BLaER1 treated with 17β-estradiol and CSF1 and Interleukin-3, amounts not matched to agents 10 nM and 100 nM (cell line): ENCODE data around the gene ANK3.

ENCODE experiments used
- H3K27ac ChIP-seq, 11 experiments: shearing (Covaris generic); formaldehyde crosslinking; 2 replicates each; pipeline ENCODE4 v1.8.1; 2022
- H3K27me3 ChIP-seq, 11 experiments: shearing (Covaris generic); formaldehyde crosslinking; 2 replicates each; pipeline ENCODE4 v1.8.1; 2022
- H3K36me3 ChIP-seq, 11 experiments: shearing (Covaris generic); formaldehyde crosslinking; 2 replicates each; pipeline ENCODE4 v1.8.1; 2022
- H3K4me1 ChIP-seq, 10 experiments: shearing (Covaris generic); formaldehyde crosslinking; 2 replicates each; pipeline ENCODE4 v1.8.1; 2022
- H3K4me2 ChIP-seq, 11 experiments: shearing (Covaris generic); formaldehyde crosslinking; 2 replicates each; pipeline ENCODE4 v1.8.1; 2022
- H3K4me3 ChIP-seq, 10 experiments: shearing (Covaris generic); formaldehyde crosslinking; 2 replicates each; pipeline ENCODE4 v1.8.1; 2022
- H3K9ac ChIP-seq, 11 experiments: shearing (Covaris generic); formaldehyde crosslinking; 2 replicates each; pipeline ENCODE4 v1.8.1; 2022
- H3K9me3 ChIP-seq, 11 experiments: shearing (Covaris generic); formaldehyde crosslinking; replicated peaks in 1 of 11; 2 replicates each; pipeline ENCODE4 v1.8.1; 2022
- H4K20me1 ChIP-seq, 11 experiments: shearing (Covaris generic); formaldehyde crosslinking; 2 replicates each; pipeline ENCODE4 v1.8.1; 2022
- Cebpa-rat ChIP-seq, 11 experiments: shearing (Covaris generic); IDR thresholded peaks; 2 replicates each; pipeline ENCODE4 v1.8.1; 2022

The ANK3 gene

GRCh38 chr10:60362461-60362860 is 27.2 kb downstream of the ANK3 start:
- TF ChIP-seq Cebpa-rat (IDR thresholded peaks at IDR 0.05): no peak
- Histone ChIP-seq H3K4me3 (no peak overlapping the region), H3K9ac (no peak overlapping the region), H3K36me3 (no peaks in the 10 kb centered on the region), H3K4me1 (no peaks in the 10 kb centered on the region), H3K27me3 (no peaks in the 10 kb centered on the region), H4K20me1 (no peaks in the 10 kb centered on the region), H3K4me2 (no peak overlapping the region), H3K27ac (no peak overlapping the region), H3K9me3 (no peaks in the 10 kb centered on the region)

DNA sequence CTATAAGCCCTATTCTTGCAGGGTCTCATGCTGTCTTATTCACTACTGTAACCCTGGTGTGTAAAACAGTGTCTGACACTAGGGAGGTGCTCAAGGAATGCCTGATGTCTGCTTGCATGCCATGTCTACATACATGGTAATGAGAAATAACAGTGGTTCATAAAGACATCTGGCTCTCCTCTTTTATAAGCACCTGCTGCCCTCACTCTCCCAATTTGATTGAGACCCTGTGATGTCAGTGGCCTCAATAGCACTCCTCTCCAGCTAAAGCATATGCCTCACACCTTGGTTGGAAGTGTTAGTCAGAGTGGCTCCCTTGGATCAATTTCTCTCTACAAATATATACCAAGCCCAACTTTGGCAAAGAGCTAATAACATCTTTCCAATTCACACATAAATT is 30.6 kb downstream of the ANK3 start:
- no peak overlapping the region for H3K9ac ChIP-seq
- H3K9me3 ChIP-seq: no peaks in the 10 kb centered on the region
- H3K27ac ChIP-seq: no peak overlapping the region
- H3K4me3 ChIP-seq: no peak overlapping the region
- no peak overlapping the region for H3K4me2 ChIP-seq
- H3K4me1 ChIP-seq: peaks cover 0 to under 1% (median 0%) of the 10 kb centered on the region in 10 experiments; a peak in 2 of 20 replicates
- TF ChIP-seq Cebpa-rat (IDR thresholded peaks at IDR 0.05): no peak
- H3K36me3 ChIP-seq: no peaks in the 10 kb centered on the region
- no peaks in the 10 kb centered on the region for H3K27me3 ChIP-seq
- H4K20me1 ChIP-seq: no peaks in the 10 kb centered on the region

- no peak overlapping the region for H3K9ac ChIP-seq
- H3K27me3 ChIP-seq: no peaks in the 10 kb centered on the region
- no peak overlapping the region for H3K4me3 ChIP-seq
- H3K36me3 ChIP-seq: no peaks in the 10 kb centered on the region
- no peak overlapping the region for H3K4me2 ChIP-seq
- no peaks in the 10 kb centered on the region for H3K9me3 ChIP-seq
- TF ChIP-seq Cebpa-rat (IDR thresholded peaks at IDR 0.05): no peak
- H3K4me1 ChIP-seq: peaks cover 0 to 8% (median 4%) of the 10 kb centered on the region in 10 experiments; a peak in 8 of 20 replicates
- no peak overlapping the region for H3K27ac ChIP-seq
- H4K20me1 ChIP-seq: no peaks in the 10 kb centered on the region
Observed at GRCh38 chr10:60358282-60358681, 31.4 kb downstream of the ANK3 start.

DNA sequence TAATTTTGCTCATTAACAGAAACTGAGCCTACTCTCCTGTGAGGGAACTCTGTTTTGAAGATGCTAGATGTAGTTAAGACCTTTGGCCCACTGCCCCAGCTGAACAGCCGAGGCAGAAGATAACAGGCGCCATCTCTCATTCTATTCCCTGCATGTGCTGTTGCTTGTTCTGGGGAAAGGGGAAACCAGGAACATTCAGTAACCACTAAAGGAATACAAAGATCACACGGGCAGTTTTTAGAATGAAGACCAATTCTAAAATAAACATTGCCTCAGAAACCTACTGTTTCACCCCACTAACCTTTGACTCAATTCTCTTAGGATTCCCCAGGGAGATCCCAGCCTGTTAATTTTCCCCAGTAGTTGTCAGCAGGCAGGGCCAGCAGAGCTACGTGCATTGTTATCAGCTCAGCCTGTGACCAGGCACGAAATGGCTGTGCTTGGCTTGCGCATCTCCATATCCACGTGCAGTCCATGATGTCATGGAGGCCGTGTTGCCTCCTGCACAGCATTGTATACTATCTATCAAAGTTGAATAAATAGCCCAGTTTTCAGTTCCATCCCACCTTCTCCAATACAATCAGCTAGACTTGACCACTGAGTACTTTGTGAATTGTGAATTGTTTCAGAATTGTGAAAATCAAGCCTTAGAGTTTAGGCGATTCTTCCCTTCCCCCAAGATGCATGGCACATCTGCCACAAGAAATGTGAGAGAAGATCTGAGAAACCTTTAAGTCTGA is 36.0 kb downstream of the ANK3 start:
- Histone ChIP-seq H3K27me3 (no peaks in the 10 kb centered on the region), H3K4me3 (no peak overlapping the region), H3K27ac (no peak overlapping the region), H3K9ac (no peak overlapping the region), H3K4me2 (peak overlapping the region in 6 of 11 experiments; percentile 8 to 40 (median 18); a peak in 6 of 22 replicates), H3K9me3 (no peaks in the 10 kb centered on the region), H3K4me1 (peaks cover 0 to 16% (median 4%) of the 10 kb centered on the region in 10 experiments; a peak in 8 of 20 replicates), H3K36me3 (no peaks in the 10 kb centered on the region), H4K20me1 (no peaks in the 10 kb centered on the region)
- no peak for TF ChIP-seq Cebpa-rat (IDR thresholded peaks at IDR 0.05)

DNA sequence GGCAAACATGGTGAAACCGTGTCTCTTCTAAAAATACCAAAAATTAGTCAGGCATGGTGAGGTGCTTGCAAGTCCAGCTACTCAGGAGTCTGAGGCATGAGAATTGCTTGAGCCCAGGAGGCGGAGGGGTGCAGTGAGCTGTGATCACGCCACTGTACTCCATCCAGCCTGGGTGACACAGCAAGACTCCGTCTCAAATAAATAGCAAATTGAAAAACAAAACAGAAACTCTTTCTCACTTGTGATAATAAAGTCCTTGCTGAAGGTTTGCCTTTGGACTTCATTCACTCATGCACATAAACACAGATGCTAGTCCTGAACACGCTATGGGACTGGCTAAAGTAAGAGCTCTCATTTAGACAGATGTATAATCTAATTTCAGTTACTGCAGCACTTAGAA is 37.6 kb downstream of the ANK3 start:
- no peaks in the 10 kb centered on the region for H4K20me1 ChIP-seq
- no peak overlapping the region for H3K4me3 ChIP-seq
- no peaks in the 10 kb centered on the region for H3K27me3 ChIP-seq
- peaks cover 0 to 16% (median 4%) of the 10 kb centered on the region in 10 experiments; a peak in 8 of 20 replicates for H3K4me1 ChIP-seq
- no peaks in the 10 kb centered on the region for H3K9me3 ChIP-seq
- no peaks in the 10 kb centered on the region for H3K36me3 ChIP-seq
- H3K9ac ChIP-seq: no peak overlapping the region
- H3K4me2 ChIP-seq: no peak overlapping the region
- TF ChIP-seq Cebpa-rat (IDR thresholded peaks at IDR 0.05): no peak
- no peak overlapping the region for H3K27ac ChIP-seq

- H3K36me3 ChIP-seq: no peaks in the 10 kb centered on the region
- peaks cover 0 to 16% (median 4%) of the 10 kb centered on the region in 10 experiments; a peak in 8 of 20 replicates for H3K4me1 ChIP-seq
- H3K9me3 ChIP-seq: no peaks in the 10 kb centered on the region
- no peak overlapping the region; a peak in 2 of 22 replicates for H3K4me2 ChIP-seq
- no peak overlapping the region for H3K4me3 ChIP-seq
- H3K9ac ChIP-seq: no peak overlapping the region
- H3K27me3 ChIP-seq: no peaks in the 10 kb centered on the region
- H3K27ac ChIP-seq: no peak overlapping the region
- H4K20me1 ChIP-seq: no peaks in the 10 kb centered on the region
- no peak for TF ChIP-seq Cebpa-rat (IDR thresholded peaks at IDR 0.05)
Observed at GRCh38 chr10:60351191-60351853, 38.4 kb downstream of the ANK3 start.

GRCh38 chr10:60350400-60350799 is 39.3 kb downstream of the ANK3 start:
- H3K4me3 ChIP-seq: no peak overlapping the region
- H3K27me3 ChIP-seq: no peaks in the 10 kb centered on the region
- H3K9ac ChIP-seq: no peak overlapping the region
- H3K9me3 ChIP-seq: no peaks in the 10 kb centered on the region
- TF ChIP-seq Cebpa-rat (IDR thresholded peaks at IDR 0.05): no peak
- H3K4me1 ChIP-seq: peaks cover 0 to 16% (median 4%) of the 10 kb centered on the region in 10 experiments; a peak in 8 of 20 replicates
- no peak overlapping the region for H3K4me2 ChIP-seq
- no peak overlapping the region for H3K27ac ChIP-seq
- H4K20me1 ChIP-seq: no peaks in the 10 kb centered on the region
- no peaks in the 10 kb centered on the region for H3K36me3 ChIP-seq

GRCh38 chr10:60349426-60349825 is 40.2 kb downstream of the ANK3 start:
- Histone ChIP-seq H3K27ac (no peak overlapping the region), H3K4me3 (no peak overlapping the region), H3K4me1 (peaks cover 0 to 16% (median 4%) of the 10 kb centered on the region in 10 experiments; a peak in 8 of 20 replicates), H3K9me3 (no peaks in the 10 kb centered on the region), H3K27me3 (no peaks in the 10 kb centered on the region), H4K20me1 (no peaks in the 10 kb centered on the region), H3K36me3 (no peaks in the 10 kb centered on the region), H3K4me2 (no peak overlapping the region), H3K9ac (no peak overlapping the region)
- no peak for TF ChIP-seq Cebpa-rat (IDR thresholded peaks at IDR 0.05)

DNA sequence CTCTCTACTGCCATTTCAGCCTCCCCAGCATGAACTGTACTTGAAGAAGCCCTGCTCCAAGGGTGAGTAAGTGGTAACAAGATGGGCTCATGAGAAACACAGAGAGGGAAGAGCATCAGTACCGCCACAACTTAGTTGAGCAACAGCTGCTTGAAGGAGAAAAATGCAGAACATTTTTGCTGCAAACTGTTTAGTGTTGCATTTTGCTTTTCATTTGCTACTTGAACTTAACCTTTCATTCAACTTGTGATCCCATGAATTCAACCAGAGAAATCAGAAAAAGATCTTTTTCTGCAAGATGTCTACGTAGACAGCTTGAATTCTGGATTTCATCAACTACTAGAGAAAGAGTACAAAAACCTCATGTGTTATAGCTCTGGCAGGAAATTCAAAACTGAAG is 40.7 kb downstream of the ANK3 start:
- Histone ChIP-seq H3K4me3 (no peak overlapping the region), H3K9ac (no peak overlapping the region), H3K27ac (no peak overlapping the region), H3K36me3 (no peaks in the 10 kb centered on the region), H3K4me2 (no peak overlapping the region), H3K4me1 (peaks cover 0 to 15% (median 4%) of the 10 kb centered on the region in 10 experiments; a peak in 8 of 20 replicates), H3K27me3 (no peaks in the 10 kb centered on the region), H3K9me3 (no peaks in the 10 kb centered on the region), H4K20me1 (no peaks in the 10 kb centered on the region)
- no peak for TF ChIP-seq Cebpa-rat (IDR thresholded peaks at IDR 0.05)
